Measurements from ENCODE around the gene SSBP3. TPM values are rescaled to one million over a fixed set of nuclear protein-coding genes. Genes with fewer than 3 reads are reported as not detected.

Gene SSBP3
- total RNA-seq, 4 donors from 2014 or later, result 15.4 to 23.0 (median 18.2) TPM

- intact Hi-C loops (cut with DNase I), result no loop called here
- Histone ChIP-seq H3K9me3 (no peaks in the 10 kb centered on the region), H3K27ac (no peak overlapping the region), H3K4me1 (peaks cover 0 to 4% of the 10 kb centered on the region in 2 donors), H3K4me3 (replicated peaks in 1 of 3) (no peak overlapping the region), H3K36me3 (no peaks in the 10 kb centered on the region), H3K27me3 (no peaks in the 10 kb centered on the region)
- no peak for DNase-seq
- TF ChIP-seq POLR2A (IDR thresholded peaks at IDR 0.05), result no peak
- no peak for TF ChIP-seq CTCF (IDR thresholded peaks at IDR 0.05)
- 84 to 87% methylated on average over 4 of the region's 4 CpGs for WGBS, 2 donors
These were observed 157.2 kb downstream of the SSBP3 start for GRCh38 chr1:54248966-54249365.

GRCh38 chr1:54247863-54248515 is 158.2 kb downstream of the SSBP3 start:
- 90 to 94% methylated on average over 10 to 11 of the region's 11 CpGs for WGBS, 2 donors
- no peaks in the 10 kb centered on the region for H3K36me3 ChIP-seq
- no peak for TF ChIP-seq CTCF (IDR thresholded peaks at IDR 0.05)
- no peak for TF ChIP-seq POLR2A (IDR thresholded peaks at IDR 0.05)
- H3K27ac ChIP-seq, result no peak overlapping the region
- H3K4me1 ChIP-seq, result peaks cover 0 to 4% of the 10 kb centered on the region in 2 donors
- no peak overlapping the region for H3K4me3 ChIP-seq (replicated peaks in 1 of 3)
- intact Hi-C loops (cut with DNase I), result no loop called here
- H3K9me3 ChIP-seq, result no peaks in the 10 kb centered on the region
- no peak for DNase-seq
- no peaks in the 10 kb centered on the region for H3K27me3 ChIP-seq

DNA sequence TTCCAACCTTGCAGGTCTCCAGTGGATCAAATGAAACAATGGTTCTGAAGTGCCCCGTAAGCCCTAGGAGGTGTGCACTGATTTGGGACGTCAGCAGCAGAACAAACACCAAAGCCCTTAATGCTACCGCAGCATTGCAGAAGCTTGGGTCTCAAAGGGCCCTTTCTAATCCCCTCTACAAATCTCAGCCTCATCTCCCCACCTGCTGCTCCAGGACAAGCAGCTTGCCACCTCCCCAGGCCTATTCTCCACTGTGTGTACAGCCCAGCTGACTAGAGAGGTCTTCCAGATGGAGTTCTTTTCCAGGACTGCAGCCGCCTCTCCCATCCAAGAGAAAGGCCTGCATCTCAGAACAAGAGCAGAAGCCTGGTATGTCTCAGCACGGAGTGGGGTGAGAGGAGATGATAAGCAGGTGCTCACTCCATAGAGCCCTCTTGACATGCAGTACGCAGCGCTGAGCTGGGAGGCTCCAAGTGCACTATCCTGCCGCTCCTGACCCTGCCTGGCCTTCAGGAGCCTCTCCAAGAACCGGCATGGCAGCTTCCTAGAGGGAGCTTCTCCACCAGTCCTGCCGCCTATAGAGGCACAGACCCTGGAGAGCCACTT is 160.0 kb downstream of the SSBP3 start:
- intact Hi-C loops (cut with DNase I), result no loop called here
- H3K4me3 ChIP-seq (replicated peaks in 1 of 3), result no peak overlapping the region
- DNase-seq, result no peak
- H3K27ac ChIP-seq, result no peak overlapping the region
- no peaks in the 10 kb centered on the region for H3K36me3 ChIP-seq
- H3K4me1 ChIP-seq, result peaks cover 0 to 4% of the 10 kb centered on the region in 2 donors
- no peaks in the 10 kb centered on the region for H3K27me3 ChIP-seq
- TF ChIP-seq CTCF (IDR thresholded peaks at IDR 0.05) (no peak), POLR2A (IDR thresholded peaks at IDR 0.05) (no peak)
- H3K9me3 ChIP-seq, result no peaks in the 10 kb centered on the region
- WGBS, 2 donors, result 86 to 87% methylated on average over 6 to 10 of the region's 10 CpGs

DNA sequence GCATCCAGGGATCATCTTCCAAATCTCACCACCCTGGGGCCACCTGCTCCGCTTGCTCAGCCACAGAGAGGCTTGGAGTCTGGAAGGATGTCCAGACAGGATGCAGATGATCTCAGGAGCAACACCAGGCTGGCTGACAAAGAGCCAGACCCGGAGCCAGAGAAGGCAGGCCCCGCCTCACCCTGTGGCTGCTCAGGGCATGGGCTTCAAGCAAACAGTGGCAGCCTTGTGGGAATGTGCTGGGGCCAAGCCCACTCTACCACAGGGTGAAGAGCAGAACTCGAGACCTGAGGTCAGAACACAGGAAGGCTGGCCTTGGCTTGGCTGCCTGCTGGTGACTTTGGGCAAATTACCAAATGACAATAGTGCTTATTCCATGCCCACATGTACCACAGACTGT is 160.7 kb downstream of the SSBP3 start:
- TF ChIP-seq CTCF (IDR thresholded peaks at IDR 0.05), result no peak
- no peak for TF ChIP-seq POLR2A (IDR thresholded peaks at IDR 0.05)
- no peaks in the 10 kb centered on the region for H3K9me3 ChIP-seq
- WGBS, 2 donors, result 82 to 83% methylated on average over 3 to 4 of the region's 4 CpGs
- H3K27ac ChIP-seq, result no peak overlapping the region
- intact Hi-C loops (cut with DNase I), result no loop called here
- DNase-seq, result no peak
- no peaks in the 10 kb centered on the region for H3K36me3 ChIP-seq
- H3K4me1 ChIP-seq, result peaks cover 0 to under 1% of the 10 kb centered on the region in 2 donors
- H3K4me3 ChIP-seq (replicated peaks in 1 of 3), result no peak overlapping the region
- no peaks in the 10 kb centered on the region for H3K27me3 ChIP-seq

DNA sequence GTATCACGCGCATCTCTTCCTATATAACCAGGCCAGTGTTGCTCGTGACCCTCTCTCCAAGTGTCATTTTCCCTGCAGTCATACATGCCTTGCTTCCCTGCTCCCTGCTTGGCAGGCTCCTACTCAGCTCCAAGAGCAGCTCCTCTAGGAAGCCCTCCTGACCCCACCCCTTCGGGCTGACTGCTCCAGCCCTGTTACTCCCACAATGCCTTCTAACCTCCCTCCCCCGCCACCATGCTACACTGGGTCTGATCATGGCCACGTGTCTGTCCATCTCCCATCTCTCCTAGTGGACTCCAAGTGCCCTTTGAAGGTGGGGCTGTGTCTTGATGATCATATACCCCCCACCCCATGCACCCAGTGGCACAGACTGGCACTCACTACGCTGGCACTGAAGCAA is 161.5 kb downstream of the SSBP3 start:
- WGBS, 2 donors, result 88 to 92% methylated on average over 7 of the region's 7 CpGs
- intact Hi-C loops (cut with DNase I), result no loop called here
- no peak for DNase-seq
- TF ChIP-seq POLR2A (IDR thresholded peaks at IDR 0.05) (no peak), CTCF (IDR thresholded peaks at IDR 0.05) (no peak)
- Histone ChIP-seq H3K9me3 (no peaks in the 10 kb centered on the region), H3K27ac (no peak overlapping the region), H3K4me3 (replicated peaks in 1 of 3) (no peak overlapping the region), H3K27me3 (no peaks in the 10 kb centered on the region), H3K36me3 (no peaks in the 10 kb centered on the region), H3K4me1 (no peaks in the 10 kb centered on the region)

Measured in thyroid gland (tissue), 4 donors.